TTC549 (cell line): ENCODE results near the gene ASPRV1.

ENCODE experiments used
- FAIRE-seq: peaks from 2 replicates; lab custom pipeline; 2012; peaks lifted over from hg19 to GRCh38; lab: Jason Lieb, UNC

Gene ASPRV1

DNA sequence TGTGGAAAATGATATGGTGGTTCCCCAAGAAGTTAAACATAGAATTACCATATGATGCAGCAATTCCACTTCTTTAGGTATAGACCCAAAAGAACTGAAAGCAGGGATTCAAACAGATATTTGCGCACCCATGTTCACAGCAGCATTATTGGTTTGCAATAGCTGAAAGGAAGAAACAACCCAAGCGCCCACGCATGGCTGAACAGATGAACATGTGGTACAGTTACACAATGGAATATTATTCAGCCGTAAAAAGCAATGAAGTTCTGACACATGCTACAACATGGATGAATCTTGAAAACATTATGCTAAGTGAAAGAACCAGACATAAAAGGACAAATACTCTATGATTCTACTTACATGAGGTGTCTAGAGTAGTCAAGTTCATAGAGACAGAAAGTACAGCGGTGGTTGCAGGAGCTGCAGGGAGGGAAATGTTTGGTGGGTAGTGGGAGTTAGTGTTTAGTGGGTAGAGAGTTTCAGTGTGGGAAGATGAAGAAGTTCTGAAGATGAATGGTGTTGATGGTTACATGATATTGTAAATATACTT, 26.7 kb upstream of the ASPRV1 start:
- FAIRE-seq: no peak

DNA sequence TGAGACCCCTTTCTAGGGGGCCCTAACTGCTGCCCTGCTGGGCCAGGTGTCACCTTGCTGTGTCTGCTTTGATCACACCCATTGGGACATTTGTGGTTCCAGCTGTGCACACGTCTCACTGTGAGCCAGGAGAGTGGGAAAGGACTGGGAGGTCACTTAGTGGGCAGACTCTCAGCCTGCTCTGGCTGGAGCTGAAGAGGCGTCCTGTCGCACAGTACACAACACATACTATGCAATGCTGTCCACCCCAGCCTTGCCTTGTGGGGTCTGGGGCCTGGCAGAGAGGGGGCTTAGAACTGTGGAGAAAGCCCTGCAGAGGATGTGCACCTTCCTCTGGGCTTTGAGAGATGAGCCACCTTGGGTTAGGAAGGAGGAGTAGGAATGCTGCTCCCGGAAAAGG, 25.3 kb upstream of the ASPRV1 start:
- FAIRE-seq: no peak

DNA sequence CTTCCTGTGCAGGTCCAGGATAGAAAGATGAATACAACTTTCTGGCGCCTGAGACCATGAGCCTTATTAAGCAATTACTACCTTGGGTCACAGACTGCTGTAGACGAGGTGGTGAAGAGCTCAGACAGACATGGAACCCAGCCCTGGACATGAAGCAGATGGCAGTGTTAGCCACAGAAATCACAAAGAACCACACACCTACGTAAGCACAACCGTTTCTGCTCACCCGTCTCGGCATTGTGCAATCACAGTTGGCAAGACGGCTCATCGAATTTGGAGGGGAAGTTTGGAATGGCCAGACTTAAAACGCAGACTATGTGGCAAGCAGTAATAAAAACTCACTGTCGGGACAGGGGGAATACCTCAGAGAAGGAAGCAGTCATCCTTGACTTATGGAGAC, 24.3 kb upstream of the ASPRV1 start:
- no peak for FAIRE-seq

- no peak for FAIRE-seq
Measured at GRCh38 chr2:69985216-69985615, 23.8 kb upstream of the ASPRV1 start.

GRCh38 chr2:69983392-69983966, 22.0 kb upstream of the ASPRV1 start:
- FAIRE-seq: no peak

- FAIRE-seq: no peak
Measured at GRCh38 chr2:69979902-69980807, 18.7 kb upstream of the ASPRV1 start.

DNA sequence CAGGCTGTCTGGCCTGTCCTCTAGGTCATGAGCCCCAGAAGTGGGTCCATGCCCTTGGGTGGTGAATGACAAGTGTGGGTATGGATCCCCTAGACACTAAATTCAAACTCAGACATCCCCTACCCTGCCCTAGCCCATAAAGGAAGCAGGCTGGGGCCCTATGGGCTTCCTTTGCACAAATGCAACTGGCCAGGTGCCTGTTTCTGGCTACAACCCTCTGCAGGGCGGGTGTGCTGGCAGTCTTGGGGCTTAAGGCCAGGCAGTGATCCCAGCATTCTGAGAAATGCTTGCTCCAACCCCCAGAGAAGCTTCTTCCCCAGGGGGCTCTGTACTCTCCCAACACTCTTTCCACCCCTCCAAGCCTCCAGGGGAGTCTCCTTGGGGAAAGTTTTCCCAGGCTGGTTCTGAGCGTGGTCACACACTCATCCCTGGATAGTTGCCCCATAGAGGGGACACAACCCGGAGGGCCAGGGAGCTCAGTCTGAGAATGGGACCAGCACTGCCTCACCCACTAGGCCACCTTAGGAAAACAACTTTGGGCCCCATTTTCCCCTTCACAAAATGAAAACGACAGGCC, 16.6 kb upstream of the ASPRV1 start:
- FAIRE-seq: no peak

DNA sequence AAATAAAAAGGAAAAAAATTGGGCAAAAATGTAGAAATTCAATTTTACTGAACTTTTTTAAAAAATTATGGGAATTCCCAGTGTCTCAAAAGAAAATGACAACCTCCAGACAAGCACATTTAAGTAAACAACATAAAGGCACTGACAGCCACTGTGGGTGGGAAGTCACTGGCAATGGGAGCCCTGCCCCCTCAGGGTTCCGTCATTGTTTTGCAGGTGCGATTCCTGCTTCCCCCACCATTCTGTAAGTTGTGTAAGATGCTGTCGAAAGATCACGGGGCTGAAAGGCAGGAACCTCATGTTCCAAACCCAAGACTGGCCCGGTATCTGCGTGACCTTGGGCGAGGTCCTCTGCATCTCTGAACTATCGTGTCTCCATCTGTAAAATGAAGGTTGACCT, 15.8 kb upstream of the ASPRV1 start:
- FAIRE-seq: no peak

- no peak for FAIRE-seq
Measured at GRCh38 chr2:69975853-69976462, 14.5 kb upstream of the ASPRV1 start.

GRCh38 chr2:69975136-69975852, 13.9 kb upstream of the ASPRV1 start:
- no peak for FAIRE-seq

DNA sequence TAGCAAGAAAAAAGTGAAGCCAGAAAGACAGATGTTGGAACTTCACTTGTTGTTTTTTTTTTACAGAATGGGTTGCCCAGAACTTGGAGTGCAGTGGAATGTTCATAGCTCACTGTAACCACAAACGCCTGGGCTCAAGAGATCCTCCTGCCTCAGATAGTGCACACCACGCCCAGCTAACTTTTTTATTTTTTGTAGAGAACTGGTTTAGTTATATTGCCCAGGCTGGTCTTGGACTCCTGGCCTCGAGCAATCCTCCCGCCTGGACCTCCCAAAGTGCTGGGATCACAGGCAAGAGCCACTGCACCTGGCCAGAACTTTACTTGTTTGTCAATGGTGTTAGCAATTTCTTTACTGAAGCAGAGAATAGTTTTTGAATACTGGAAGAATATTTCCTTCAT, 11.9 kb upstream of the ASPRV1 start:
- FAIRE-seq: no peak

DNA sequence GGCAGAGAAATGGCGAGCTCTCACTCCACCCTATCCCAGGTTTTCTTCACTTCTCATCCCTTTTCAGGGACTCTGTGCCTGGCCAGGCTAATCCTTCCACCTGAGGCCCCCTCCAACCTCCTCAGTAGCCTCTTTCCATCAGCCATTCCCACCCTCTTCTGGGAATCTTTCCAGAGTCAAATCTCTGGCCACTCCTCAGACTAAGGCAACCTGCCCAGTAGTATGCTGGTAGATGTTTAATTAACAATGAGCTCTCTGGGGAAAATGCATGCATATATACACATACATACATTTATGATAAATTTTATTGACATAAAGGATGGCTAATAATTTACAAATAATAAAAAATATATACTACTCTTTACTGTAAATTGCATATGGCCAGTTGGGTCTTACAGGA, 11.4 kb upstream of the ASPRV1 start:
- no peak for FAIRE-seq

GRCh38 chr2:69969991-69970390, 8.6 kb upstream of the ASPRV1 start:
- FAIRE-seq: no peak

GRCh38 chr2:69969126-69969983, 7.9 kb upstream of the ASPRV1 start:
- no peak for FAIRE-seq

- no peak for FAIRE-seq
Measured at GRCh38 chr2:69968609-69969008, 7.2 kb upstream of the ASPRV1 start.

DNA sequence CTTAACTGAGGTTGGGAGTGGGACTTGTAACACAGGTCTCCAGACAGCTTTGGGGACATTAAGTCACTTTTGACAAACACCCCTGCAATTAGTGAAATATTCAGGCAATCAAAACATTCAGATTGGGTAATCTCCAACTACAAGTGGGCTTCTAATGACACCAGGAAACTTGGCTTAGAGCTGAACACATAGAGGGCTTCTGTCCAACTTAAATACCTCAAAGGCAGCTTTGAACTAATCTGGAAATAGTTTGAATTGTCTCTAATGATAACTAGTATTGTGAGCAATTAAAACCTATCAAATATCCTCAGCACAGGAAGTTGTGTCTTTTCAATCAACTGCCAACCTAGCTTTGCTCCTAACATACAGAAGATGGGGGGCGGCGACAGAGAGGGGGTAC, 5.1 kb upstream of the ASPRV1 start:
- FAIRE-seq: no peak

DNA sequence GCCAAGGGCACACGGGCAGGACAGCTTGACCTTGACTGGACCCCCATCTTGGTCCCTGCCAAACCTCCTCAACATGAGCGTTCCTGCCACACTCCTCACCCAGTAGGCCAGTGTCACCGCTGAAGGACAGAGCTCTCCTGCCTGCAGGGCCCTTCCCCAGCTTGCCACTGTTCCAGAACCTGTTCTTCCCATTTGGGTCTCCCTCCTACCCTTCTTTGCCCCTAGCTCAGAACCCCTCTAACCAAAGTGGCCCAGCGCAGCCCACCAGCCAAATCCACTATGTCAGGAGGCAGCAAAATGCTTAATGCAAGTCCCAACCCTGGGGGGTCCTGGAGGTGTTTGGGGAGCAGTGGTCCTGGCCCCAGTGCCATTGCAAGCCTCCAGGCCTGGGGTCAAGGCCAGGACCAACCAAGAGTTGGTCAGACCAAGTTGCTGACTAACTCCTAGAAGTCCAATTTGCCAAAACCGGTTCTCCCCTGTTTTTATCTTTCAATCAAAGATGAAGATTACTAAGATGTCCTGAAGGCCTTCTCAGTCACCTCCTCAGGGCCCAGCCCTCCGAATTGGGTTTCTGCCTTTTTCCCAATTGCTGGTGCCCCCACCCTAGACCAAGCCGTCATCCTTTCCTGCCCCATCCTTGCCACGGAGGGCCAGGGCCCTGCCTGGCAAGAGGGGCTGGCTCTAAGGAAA, 4.5 kb upstream of the ASPRV1 start:
- no peak for FAIRE-seq

- FAIRE-seq: no peak
Measured at GRCh38 chr2:69964353-69964841, 3.0 kb upstream of the ASPRV1 start.

DNA sequence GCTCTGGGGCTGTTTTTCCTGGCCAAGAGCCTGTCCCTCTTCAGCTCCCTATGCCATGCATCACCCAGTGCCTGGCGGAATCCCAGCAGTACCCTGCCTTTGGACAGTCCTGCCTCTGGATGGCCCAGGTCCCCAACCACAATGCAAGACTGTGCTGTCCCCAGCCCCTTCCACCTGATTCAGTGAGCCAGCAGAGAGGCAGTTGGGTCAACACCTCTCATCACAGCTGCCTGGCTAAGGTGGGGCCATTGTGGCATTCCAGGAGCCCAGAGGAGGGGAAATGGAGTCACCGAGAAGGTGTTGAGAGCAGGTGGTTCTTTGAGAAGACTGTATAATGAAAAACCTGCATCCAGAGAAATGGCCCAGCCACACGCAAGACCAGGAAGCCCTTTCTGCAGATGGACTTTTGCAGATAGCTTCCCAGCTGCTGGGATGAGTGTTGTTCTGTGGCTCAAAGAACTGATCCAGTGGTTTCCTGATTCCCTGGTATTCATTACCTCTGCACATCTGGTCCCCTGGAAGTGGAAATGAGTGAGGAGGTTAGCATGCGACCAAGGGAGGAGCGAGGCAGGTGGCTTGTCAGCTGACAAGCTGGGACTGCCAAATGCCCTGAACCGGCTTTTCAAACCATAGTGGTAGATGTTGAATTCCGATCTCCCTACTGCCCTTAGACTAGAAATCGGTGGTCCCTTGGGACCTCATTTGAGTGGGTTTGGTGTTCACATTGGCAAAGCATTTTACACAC, 1.7 kb upstream of the ASPRV1 start:
- FAIRE-seq: no peak

DNA sequence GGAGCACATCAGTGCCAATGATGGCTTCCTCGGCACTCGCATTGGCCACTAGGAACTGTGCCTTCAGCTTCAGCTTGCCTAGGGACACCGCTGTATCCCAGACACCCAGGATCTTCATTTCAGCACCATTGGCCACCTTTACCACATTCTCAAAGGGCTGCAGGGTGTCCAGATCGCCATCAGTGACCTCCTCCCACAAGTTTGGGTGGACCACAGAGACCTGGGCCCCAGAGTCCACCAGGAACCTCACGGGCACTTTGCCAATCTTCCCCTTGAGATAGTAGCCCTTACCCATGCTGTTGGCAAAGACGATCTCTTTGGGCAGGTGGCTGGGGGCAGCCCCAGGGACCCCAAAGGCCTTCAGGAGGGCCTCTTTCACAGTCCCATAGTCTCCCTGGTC, 610 bp downstream of the ASPRV1 start:
- FAIRE-seq: no peak
